PFSK-1 (cell line): Measurements from ENCODE around the gene PPP2R2C.

Source experiments
- FOXP2 ChIP-seq: optimal IDR thresholded peaks from 2 replicates; pipeline ENCODE3; 2011; ENCODE audit warnings: borderline replicate concordance, control low read depth, inconsistent platforms; ENCODE audit not compliant: insufficient read depth; ENCODE audit errors: extremely low read length, extremely low read depth
- POLR2AphosphoS5 ChIP-seq: IDR thresholded peaks from 2 replicates; pipeline ENCODE4 v1.6.1; 2012; ENCODE audit warnings: low read depth, mild to moderate bottlenecking, control low read depth, low read length, moderate library complexity
- REST ChIP-seq, 2 experiments: IDR thresholded peaks; 2 replicates each; pipeline versions ENCODE4 v1.6.1 to v1.8.0; 2011 to 2012; ENCODE audit warnings: low read depth in 2 of 2, low read length in 2 of 2, control low read depth in 1 of 2, inconsistent platforms in 1 of 2, mild to moderate bottlenecking in 1 of 2, moderate library complexity in 1 of 2; ENCODE audit not compliant: insufficient read depth in 1 of 2
- SIN3A ChIP-seq: IDR thresholded peaks from 2 replicates; pipeline ENCODE4 v1.6.1; 2012; ENCODE audit warnings: mild to moderate bottlenecking, low read length, moderate library complexity, borderline replicate concordance; ENCODE audit not compliant: insufficient read depth
- TAF1 ChIP-seq: IDR thresholded peaks from 2 replicates; pipeline ENCODE4 v1.6.1; 2012; ENCODE audit warnings: low read length, control low read depth, borderline replicate concordance; ENCODE audit not compliant: insufficient read depth

The PPP2R2C gene

GRCh38 chr4:6450709-6451108, 21.7 kb downstream of the PPP2R2C start:
- TF ChIP-seq REST (IDR thresholded peaks at IDR 0.05; ENCODE audit: insufficient read depth in 1 of 2, low read depth in 2 of 2, low read length in 2 of 2) (no peak), POLR2AphosphoS5 (no peak), TAF1 (no peak), FOXP2 (no peak), SIN3A (no peak)

- no peak for TF ChIP-seq POLR2AphosphoS5
- no peak for TF ChIP-seq FOXP2
- TF ChIP-seq SIN3A: no peak
- TF ChIP-seq REST (IDR thresholded peaks at IDR 0.05; ENCODE audit: insufficient read depth in 1 of 2, low read depth in 2 of 2, low read length in 2 of 2): no peak
- TF ChIP-seq TAF1: no peak
Observed at GRCh38 chr4:6449746-6450369, 22.6 kb downstream of the PPP2R2C start.

GRCh38 chr4:6449335-6449734, 23.1 kb downstream of the PPP2R2C start:
- no peak for TF ChIP-seq TAF1
- TF ChIP-seq FOXP2: no peak
- TF ChIP-seq SIN3A: no peak
- no peak for TF ChIP-seq POLR2AphosphoS5
- no peak for TF ChIP-seq REST (IDR thresholded peaks at IDR 0.05; ENCODE audit: insufficient read depth in 1 of 2, low read depth in 2 of 2, low read length in 2 of 2)

- TF ChIP-seq TAF1 (no peak), FOXP2 (no peak), SIN3A (no peak), POLR2AphosphoS5 (no peak), REST (IDR thresholded peaks at IDR 0.05; ENCODE audit: insufficient read depth in 1 of 2, low read depth in 2 of 2, low read length in 2 of 2) (no peak)
Observed at GRCh38 chr4:6448476-6449170, 23.8 kb downstream of the PPP2R2C start.
